GM23338 (cell line): ENCODE measurements around the gene ANKRD63. TPM values are rescaled to one million over a fixed set of nuclear protein-coding genes. Genes with fewer than 3 reads are reported as not detected.
A peak's percentile ranks its signal among the peaks of the same experiment; 100 is the strongest.

Experiments
- ATAC-seq: fragments of 200-7000 bp; cut with Tn5 transposase; 3 replicates; pipeline ENCODE4 v1.9.1; 2020
- DNase-seq: peaks from one replicate; pipeline ENCODE4 v3.0.0-alpha.2; 2015; ENCODE audit warnings: low spot score
- H2AFZ ChIP-seq: fragments of 200-600 bp; sonication (generic); 2 replicates; pipeline ENCODE4 v1.8.0; 2016; ENCODE audit warnings: antibody characterized with exemption, mild to moderate bottlenecking, moderate library complexity
- H3F3A ChIP-seq: fragments of 200-600 bp; sonication (generic); replicated peaks from 2 replicates; pipeline ENCODE4 v1.8.0; 2017; ENCODE audit warnings: antibody characterized with exemption, mixed run types, low read depth
- H3K27ac ChIP-seq: fragments of 200-600 bp; sonication (generic); 2 replicates; pipeline ENCODE4 v1.6.1; 2016; ENCODE audit warnings: low read depth
- H3K27me3 ChIP-seq: fragments of 200-600 bp; sonication (generic); 2 replicates; pipeline ENCODE4 v1.8.0; 2016; ENCODE audit warnings: mild to moderate bottlenecking, mixed run types, moderate library complexity; ENCODE audit not compliant: insufficient read depth
- H3K36me3 ChIP-seq: fragments of 200-600 bp; sonication (generic); 2 replicates; pipeline ENCODE4 v1.8.0; 2016; ENCODE audit warnings: mild to moderate bottlenecking; ENCODE audit not compliant: insufficient read depth
- H3K4me1 ChIP-seq: fragments of 200-600 bp; sonication (generic); 2 replicates; pipeline ENCODE4 v1.8.0; 2016; ENCODE audit warnings: mild to moderate bottlenecking, moderate library complexity; ENCODE audit not compliant: insufficient read depth
- H3K4me2 ChIP-seq: fragments of 200-600 bp; sonication (generic); 2 replicates; pipeline ENCODE4 v1.7.1; 2017; ENCODE audit warnings: mixed run types
- H3K4me3 ChIP-seq: fragments of 200-600 bp; sonication (generic); 2 replicates; pipeline ENCODE4 v1.6.1; 2016; ENCODE audit warnings: mixed run types
- H3K79me2 ChIP-seq: fragments of 200-600 bp; sonication (generic); replicated peaks from 2 replicates; pipeline ENCODE4 v1.8.0; 2017; ENCODE audit warnings: mild to moderate bottlenecking; ENCODE audit not compliant: insufficient read depth
- H3K9me2 ChIP-seq: fragments of 200-600 bp; sonication (generic); 2 replicates; pipeline ENCODE4 v1.8.0; 2017; ENCODE audit not compliant: insufficient read depth
- H4K20me1 ChIP-seq: fragments of 200-600 bp; sonication (generic); replicated peaks from 2 replicates; pipeline ENCODE4 v1.8.0; 2017; ENCODE audit warnings: mild to moderate bottlenecking; ENCODE audit not compliant: insufficient read depth
- H3K27ac Mint-ChIP-seq: 2 replicates; pipeline ENCODE4 v1.8.0; 2020; ENCODE audit warnings: inconsistent platforms, mild to moderate bottlenecking, moderate library complexity, mixed read lengths
- H3K27me3 Mint-ChIP-seq: 3 replicates; pipeline ENCODE4 v1.8.0; 2022; ENCODE audit warnings: low read depth, mild to moderate bottlenecking, moderate library complexity, mixed read lengths, inconsistent platforms; ENCODE audit not compliant: insufficient read depth, poor library complexity
- H3K36me3 Mint-ChIP-seq: 3 replicates; pipeline ENCODE4 v1.8.0; 2021; ENCODE audit warnings: low read depth, mild to moderate bottlenecking, inconsistent platforms, moderate library complexity, mixed read lengths
- H3K4me1 Mint-ChIP-seq: 3 replicates; pipeline ENCODE4 v1.8.0; 2020; ENCODE audit warnings: mild to moderate bottlenecking, inconsistent platforms, mixed read lengths
- H3K4me3 Mint-ChIP-seq: 3 replicates; pipeline ENCODE4 v1.8.0; 2021; ENCODE audit warnings: moderate library complexity, mild to moderate bottlenecking, inconsistent platforms, mixed read lengths
- H3K9me3 Mint-ChIP-seq: 3 replicates; pipeline ENCODE4 v1.8.0; 2020; ENCODE audit warnings: moderate library complexity, mild to moderate bottlenecking, inconsistent platforms, mixed read lengths
- CREB1 ChIP-seq: fragments of 250-450 bp; sonication (Bioruptor Pico); IDR thresholded peaks from 2 replicates; pipeline ENCODE4 v1.5.0; 2020; ENCODE audit warnings: low read depth, mild to moderate bottlenecking, moderate library complexity
- CTCF ChIP-seq, 2 experiments: fragments of 200-600 bp in 1 of 2; sonication (generic) in 1 of 2; conservative IDR thresholded peaks; 2 replicates each; pipeline versions ENCODE4 v1.5.1 to v1.6.1; 2016 to 2017; ENCODE audit warnings: antibody characterized with exemption in 2 of 2, low read depth in 2 of 2, mild to moderate bottlenecking in 2 of 2, moderate library complexity in 1 of 2
- ETS1 ChIP-seq: IDR thresholded peaks from 2 replicates; pipeline ENCODE4 v1.6.1; 2016; ENCODE audit warnings: antibody characterized with exemption
- EZH2 ChIP-seq: fragments of 200-600 bp; sonication (generic); IDR thresholded peaks from one replicate; pipeline ENCODE4 v1.8.0; 2017; ENCODE audit warnings: antibody characterized with exemption, mild to moderate bottlenecking, low read depth; ENCODE audit not compliant: unreplicated experiment
- EZH2phosphoT487 ChIP-seq: fragments of 200-600 bp; sonication (generic); IDR thresholded peaks from one replicate; pipeline ENCODE4 v1.8.1; 2018; ENCODE audit warnings: antibody characterized with exemption; ENCODE audit not compliant: unreplicated experiment
- JUNB ChIP-seq: IDR thresholded peaks from one replicate; pipeline ENCODE4 v1.6.1; 2016; ENCODE audit warnings: antibody characterized with exemption; ENCODE audit not compliant: unreplicated experiment
- NANOG ChIP-seq: IDR thresholded peaks from 2 replicates; pipeline ENCODE4 v1.6.1; 2016; ENCODE audit warnings: antibody characterized with exemption, borderline replicate concordance
- REST ChIP-seq: IDR thresholded peaks from one replicate; pipeline ENCODE4 v1.6.1; 2018; ENCODE audit warnings: antibody characterized with exemption; ENCODE audit not compliant: unreplicated experiment
- ZNF114 ChIP-seq: fragments of 250-450 bp; sonication (Bioruptor Pico); IDR thresholded peaks from 2 replicates; pipeline ENCODE4 v1.5.0; 2020; ENCODE audit warnings: mild to moderate bottlenecking, moderate library complexity
- polyA plus RNA-seq: library from polyadenylated mRNA; unstranded; fragments of >200 nt; fragmentation: Nextera tagmentation; extraction: Ambion mirVana; gene quantifications from 2 replicates; pipeline ENCODE4 v1.2.1, GENCODE V29; 2016
- total RNA-seq: library from RNA; depleted of rRNA; stranded (reverse); fragments of >200 nt; shearing (Covaris generic); gene quantifications from 2 replicates; pipeline ENCODE4 v1.2.3, GENCODE V29; 2014

Gene ANKRD63
- total and polyA plus RNA-seq, 2 experiments from 2014 or later, result 0.59 TPM; not detected in 1

- Mint-ChIP-seq H3K4me3 (peak overlapping the region; percentile 49; the same call in 2 of the 3 replicates), H3K36me3 (peaks cover 2% of the 10 kb centered on the region; the same call in 1 of the 3 replicates), H3K4me1 (peaks cover 64% of the 10 kb centered on the region), H3K9me3 (no peaks in the 10 kb centered on the region), H3K27me3 (peaks cover 72% of the 10 kb centered on the region), H3K27ac (no peak overlapping the region)
- peak; percentile 33 for TF ChIP-seq EZH2phosphoT487
- no peak for TF ChIP-seq ETS1
- TF ChIP-seq CTCF (conservative IDR thresholded peaks at IDR 0.05; ENCODE audit: low read depth in 2 of 2), result peak; percentile 50 to 54
- no peak for TF ChIP-seq JUNB
- TF ChIP-seq EZH2, result peak; percentile 26
- no peak for TF ChIP-seq ZNF114 (CRISPR knock-in tag)
- DNase-seq (peak; percentile 75), ATAC-seq (peak; percentile 17)
- Histone ChIP-seq H3K4me2 (peak overlapping the region; percentile 86), H4K20me1 (no peaks in the 10 kb centered on the region), H3K4me1 (peaks cover 43% of the 10 kb centered on the region), H3K79me2 (no peaks in the 10 kb centered on the region), H3K4me3 (peak overlapping the region; percentile 62), H3K27me3 (peaks cover 87% of the 10 kb centered on the region), H3K36me3 (no peaks in the 10 kb centered on the region), H3K9me2 (no peaks in the 10 kb centered on the region), H3K27ac (no peak overlapping the region), H3F3A (peaks cover 28% of the 10 kb centered on the region), H2AFZ (peak overlapping the region; percentile 90)
These were observed 556 bp downstream of the ANKRD63 start for GRCh38 chr15:40282147-40282868.

GRCh38 chr15:40281801-40282146 is 1.1 kb downstream of the ANKRD63 start:
- H3K9me2 ChIP-seq, result no peaks in the 10 kb centered on the region
- DNase-seq (no peak), ATAC-seq (no peak)
- peak overlapping the region; percentile 91; the same call in 1 of the 2 replicates for H2AFZ ChIP-seq
- H3K36me3 Mint-ChIP-seq, result peaks cover 2% of the 10 kb centered on the region; the same call in 1 of the 3 replicates
- peaks cover 71% of the 10 kb centered on the region for H3K27me3 Mint-ChIP-seq
- H3K27ac Mint-ChIP-seq, result no peak overlapping the region
- H3K27me3 ChIP-seq, result peaks cover 85% of the 10 kb centered on the region
- H3K4me2 ChIP-seq, result peak overlapping the region; percentile 86
- peaks cover 43% of the 10 kb centered on the region for H3K4me1 ChIP-seq
- no peaks in the 10 kb centered on the region for H4K20me1 ChIP-seq
- peaks cover 67% of the 10 kb centered on the region for H3K4me1 Mint-ChIP-seq
- H3K36me3 ChIP-seq, result no peaks in the 10 kb centered on the region
- H3K27ac ChIP-seq, result no peak overlapping the region
- H3K4me3 Mint-ChIP-seq, result no peak overlapping the region; the same call in 1 of the 3 replicates
- H3K9me3 Mint-ChIP-seq, result no peaks in the 10 kb centered on the region
- H3K4me3 ChIP-seq, result peak overlapping the region; percentile 62
- peaks cover 28% of the 10 kb centered on the region for H3F3A ChIP-seq
- no peaks in the 10 kb centered on the region for H3K79me2 ChIP-seq
- TF ChIP-seq EZH2 (no peak), CREB1 (CRISPR knock-in tag) (no peak), NANOG (no peak), REST (no peak), EZH2phosphoT487 (no peak)
